GM21367 (cell line): Measurements from ENCODE around the gene CASS4.
"Not testable (repeated sequence)": the region's sequence is repeated elsewhere in the genome, so short reads cannot be mapped to it uniquely, and the experiment has no call there.

Experiments used
- ATAC-seq: cut with Tn5 transposase; IDR thresholded peaks from one replicate; pipeline ENCODE4 v1.9.1; 2021; ENCODE audit not compliant: unreplicated experiment

Gene CASS4

GRCh38 chr20:56411759-56412472 lies at the start of gene CASS4:
Gene CASS4, plus strand, starts transcription at chr20:56412260. Its CDS starts 199 bp downstream, at chr20:56412459.
- ATAC-seq: peak; percentile 51

GRCh38 chr20:56362833-56363413 lies 49.1 kb upstream of the CASS4 start:
- ATAC-seq: no peak

- ATAC-seq: no peak
Observed at GRCh38 chr20:56363491-56363890, 48.6 kb upstream of the CASS4 start.

- ATAC-seq: no peak
Observed at GRCh38 chr20:56368351-56369134, 43.5 kb upstream of the CASS4 start.

- ATAC-seq: no peak
Observed at GRCh38 chr20:56369179-56369578, 42.9 kb upstream of the CASS4 start.

GRCh38 chr20:56371977-56372376 lies 40.1 kb upstream of the CASS4 start:
- no peak for ATAC-seq

GRCh38 chr20:56372850-56373249 lies 39.2 kb upstream of the CASS4 start:
- ATAC-seq: no peak

- no peak for ATAC-seq
Observed at GRCh38 chr20:56373942-56374341, 38.1 kb upstream of the CASS4 start.

- no peak for ATAC-seq
Observed at GRCh38 chr20:56376331-56376730, 35.7 kb upstream of the CASS4 start.

GRCh38 chr20:56378386-56378785 lies 33.7 kb upstream of the CASS4 start:
- ATAC-seq: no peak

- ATAC-seq: no peak
Observed at GRCh38 chr20:56380375-56380774, 31.7 kb upstream of the CASS4 start.

GRCh38 chr20:56381501-56381900 lies 30.6 kb upstream of the CASS4 start:
- no peak for ATAC-seq

GRCh38 chr20:56382696-56383095 lies 29.4 kb upstream of the CASS4 start:
- ATAC-seq: no peak

GRCh38 chr20:56383334-56383733 lies 28.7 kb upstream of the CASS4 start:
- no peak for ATAC-seq

GRCh38 chr20:56385130-56385529 lies 26.9 kb upstream of the CASS4 start:
- no peak for ATAC-seq

- ATAC-seq: no peak
Observed at GRCh38 chr20:56386219-56386618, 25.8 kb upstream of the CASS4 start.

- no peak for ATAC-seq
Observed at GRCh38 chr20:56388882-56389281, 23.2 kb upstream of the CASS4 start.

- ATAC-seq: no peak
Observed at GRCh38 chr20:56389807-56390206, 22.3 kb upstream of the CASS4 start.

- not testable (repeated sequence) for ATAC-seq
Observed at GRCh38 chr20:56390396-56390795, 21.7 kb upstream of the CASS4 start.

GRCh38 chr20:56391037-56391436 lies 21.0 kb upstream of the CASS4 start:
- ATAC-seq: no peak

GRCh38 chr20:56391596-56392131 lies 20.4 kb upstream of the CASS4 start:
- peak; percentile 15 for ATAC-seq
